HepG2 (cell line): ENCODE data around the gene TMEM182. TPM values are rescaled to one million over a fixed set of nuclear protein-coding genes. Genes with fewer than 3 reads are reported as not detected.

ENCODE experiments used
- HDAC1 ChIP-seq: sonication (generic); formaldehyde crosslinking; IDR thresholded peaks from 2 replicates; pipeline ENCODE4 v1.5.1; 2020; ENCODE audit warnings: mild to moderate bottlenecking, missing genetic modification reagents
- HMG20B ChIP-seq: conservative IDR thresholded peaks from 2 replicates; pipeline ENCODE4 v1.6.1; 2016; ENCODE audit warnings: missing genetic modification reagents, missing compliant biosample characterization
- KLF13 ChIP-seq: sonication (generic); formaldehyde crosslinking; IDR thresholded peaks from 2 replicates; pipeline ENCODE4 v1.4.0; 2020; ENCODE audit warnings: mild to moderate bottlenecking, missing genetic modification reagents
- MED13 ChIP-seq: sonication (generic); formaldehyde crosslinking; IDR thresholded peaks from 2 replicates; pipeline ENCODE4 v1.5.0; 2020; ENCODE audit warnings: missing genetic modification reagents
- MXD4 ChIP-seq: IDR thresholded peaks from 2 replicates; pipeline ENCODE4 v1.6.1; 2016; ENCODE audit warnings: mild to moderate bottlenecking, missing biosample characterization, missing genetic modification reagents
- NFIC ChIP-seq: IDR thresholded peaks from 2 replicates; pipeline ENCODE4 v1.6.1; 2012; ENCODE audit warnings: mild to moderate bottlenecking, low read length, inconsistent platforms
- PCBP2 ChIP-seq: fragments of 200-400 bp; formaldehyde crosslinking; optimal IDR thresholded peaks from 2 replicates; pipeline ENCODE3; 2018; ENCODE audit warnings: low read length, low read depth; ENCODE audit not compliant: poor library complexity, severe bottlenecking
- PREB ChIP-seq: sonication (generic); formaldehyde crosslinking; IDR thresholded peaks from 2 replicates; pipeline ENCODE4 v1.4.0; 2020; ENCODE audit warnings: missing genetic modification reagents
- SMARCC2 ChIP-seq: fragments of 450-650 bp; IDR thresholded peaks from 2 replicates; pipeline ENCODE4 v1.6.1; 2017; ENCODE audit warnings: antibody characterized with exemption, mild to moderate bottlenecking
- SP5 ChIP-seq: IDR thresholded peaks from 2 replicates; pipeline ENCODE4 v1.6.1; 2016; ENCODE audit warnings: low read depth, borderline replicate concordance
- SRSF4 ChIP-seq: fragments of 200-400 bp; formaldehyde crosslinking; IDR thresholded peaks from one replicate; pipeline ENCODE4 v1.6.1; 2018; ENCODE audit warnings: mild to moderate bottlenecking, low read depth, low read length, moderate library complexity; ENCODE audit not compliant: poor library complexity, severe bottlenecking
- ZNF207 ChIP-seq: fragments of 450-650 bp; IDR thresholded peaks from 2 replicates; pipeline ENCODE4 v1.6.1; 2016; ENCODE audit warnings: antibody characterized with exemption, borderline replicate concordance
- ZNF550 ChIP-seq: sonication (generic); formaldehyde crosslinking; IDR thresholded peaks from 2 replicates; pipeline ENCODE4 v1.4.0; 2020; ENCODE audit warnings: mild to moderate bottlenecking, missing genetic modification reagents, borderline replicate concordance
- ZNF597 ChIP-seq: sonication (generic); formaldehyde crosslinking; IDR thresholded peaks from 2 replicates; pipeline ENCODE4 v1.5.0; 2020; ENCODE audit warnings: missing genetic modification reagents
- ZNF713 ChIP-seq: sonication (generic); formaldehyde crosslinking; IDR thresholded peaks from 2 replicates; pipeline ENCODE4 v1.4.0; 2020; ENCODE audit warnings: mild to moderate bottlenecking, missing genetic modification reagents
- ZNF841 ChIP-seq: sonication (generic); formaldehyde crosslinking; IDR thresholded peaks from 2 replicates; pipeline ENCODE4 v1.8.1; 2023; ENCODE audit warnings: missing genetic modification reagents, borderline replicate concordance
- ZSCAN25 ChIP-seq: sonication (generic); formaldehyde crosslinking; IDR thresholded peaks from 2 replicates; pipeline ENCODE4 v1.8.0; 2022; ENCODE audit warnings: mild to moderate bottlenecking, missing genetic modification reagents
- polyA plus RNA-seq, 8 experiments: library from polyadenylated mRNA; depleted of rRNA in 3 of 8; stranded (reverse) in 7 of 8; unstranded in 1 of 8; fragments of >200 nt; fragmentation: Illumina TruSeq in 4 of 8; extraction: Trizol in 4 of 8; gene quantifications; 2 replicates each; pipeline versions ENCODE4 v1.2.1 to v1.2.3, GENCODE V29; 2011 to 2016; ENCODE audit warnings: low read depth in 4 of 8, missing spikeins in 1 of 8, mixed read lengths in 1 of 8; ENCODE audit not compliant: insufficient read depth in 1 of 8
- total RNA-seq, 5 experiments: library from RNA; depleted of rRNA; stranded (reverse); fragments of >200 nt; fragmentation: Illumina TruSeq; extraction: Trizol; gene quantifications; 2 replicates each; pipeline ENCODE4 v1.2.3, GENCODE V29; 2016; ENCODE audit warnings: low read depth in 1 of 5
- TF ChIP-seq, protein P1 (sequence below): sonication (generic); formaldehyde crosslinking; IDR thresholded peaks from 2 replicates; pipeline ENCODE4 v1.4.0; 2020; ENCODE audit warnings: low read depth, missing genetic modification reagents
- TF ChIP-seq, protein P2 (sequence below): sonication (generic); formaldehyde crosslinking; IDR thresholded peaks from 2 replicates; pipeline ENCODE4 v1.5.0; 2020; ENCODE audit warnings: mild to moderate bottlenecking, missing genetic modification reagents
- TF ChIP-seq, protein P3 (sequence below): sonication (generic); formaldehyde crosslinking; IDR thresholded peaks from 2 replicates; pipeline ENCODE4 v1.5.0; 2020; ENCODE audit warnings: missing genetic modification reagents, mild to moderate bottlenecking, borderline replicate concordance

Gene TMEM182
- total and polyA plus RNA-seq, 2 of the 13 experiments (the other 11 are each of a cell fraction or from before 2014, with no cell fraction given), result 8.7 to 8.9 TPM

GRCh38 chr2:102724016-102724490 lies 37.8 kb upstream of the TMEM182 start (continued):
- TF ChIP-seq, protein P1, sequence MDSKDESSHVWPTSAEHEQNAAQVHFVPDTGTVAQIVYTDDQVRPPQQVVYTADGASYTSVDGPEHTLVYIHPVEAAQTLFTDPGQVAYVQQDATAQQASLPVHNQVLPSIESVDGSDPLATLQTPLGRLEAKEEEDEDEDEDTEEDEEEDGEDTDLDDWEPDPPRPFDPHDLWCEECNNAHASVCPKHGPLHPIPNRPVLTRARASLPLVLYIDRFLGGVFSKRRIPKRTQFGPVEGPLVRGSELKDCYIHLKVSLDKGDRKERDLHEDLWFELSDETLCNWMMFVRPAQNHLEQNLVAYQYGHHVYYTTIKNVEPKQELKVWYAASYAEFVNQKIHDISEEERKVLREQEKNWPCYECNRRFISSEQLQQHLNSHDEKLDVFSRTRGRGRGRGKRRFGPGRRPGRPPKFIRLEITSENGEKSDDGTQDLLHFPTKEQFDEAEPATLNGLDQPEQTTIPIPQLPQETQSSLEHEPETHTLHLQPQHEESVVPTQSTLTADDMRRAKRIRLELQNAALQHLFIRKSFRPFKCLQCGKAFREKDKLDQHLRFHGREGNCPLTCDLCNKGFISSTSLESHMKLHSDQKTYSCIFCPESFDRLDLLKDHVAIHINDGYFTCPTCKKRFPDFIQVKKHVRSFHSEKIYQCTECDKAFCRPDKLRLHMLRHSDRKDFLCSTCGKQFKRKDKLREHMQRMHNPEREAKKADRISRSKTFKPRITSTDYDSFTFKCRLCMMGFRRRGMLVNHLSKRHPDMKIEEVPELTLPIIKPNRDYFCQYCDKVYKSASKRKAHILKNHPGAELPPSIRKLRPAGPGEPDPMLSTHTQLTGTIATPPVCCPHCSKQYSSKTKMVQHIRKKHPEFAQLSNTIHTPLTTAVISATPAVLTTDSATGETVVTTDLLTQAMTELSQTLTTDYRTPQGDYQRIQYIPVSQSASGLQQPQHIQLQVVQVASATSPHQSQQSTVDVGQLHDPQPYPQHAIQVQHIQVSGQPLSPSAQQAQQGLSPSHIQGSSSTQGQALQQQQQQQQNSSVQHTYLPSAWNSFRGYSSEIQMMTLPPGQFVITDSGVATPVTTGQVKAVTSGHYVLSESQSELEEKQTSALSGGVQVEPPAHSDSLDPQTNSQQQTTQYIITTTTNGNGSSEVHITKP (CRISPR knock-in tag), result peak; percentile 56; the same call in 1 of the 2 replicates
- TF ChIP-seq KLF13, result no peak
- peak; percentile 60; the same call in 1 of the 2 replicates for TF ChIP-seq SP5
- TF ChIP-seq MXD4 (CRISPR knock-in tag), result peak; percentile 64; the same call in 1 of the 2 replicates
- TF ChIP-seq ZSCAN25 (CRISPR knock-in tag), result peak; percentile 73; the same call in 1 of the 2 replicates
- TF ChIP-seq HMG20B (CRISPR knock-in tag), result peak; percentile 83
- no peak for TF ChIP-seq PREB (CRISPR knock-in tag)
- TF ChIP-seq, protein P2, sequence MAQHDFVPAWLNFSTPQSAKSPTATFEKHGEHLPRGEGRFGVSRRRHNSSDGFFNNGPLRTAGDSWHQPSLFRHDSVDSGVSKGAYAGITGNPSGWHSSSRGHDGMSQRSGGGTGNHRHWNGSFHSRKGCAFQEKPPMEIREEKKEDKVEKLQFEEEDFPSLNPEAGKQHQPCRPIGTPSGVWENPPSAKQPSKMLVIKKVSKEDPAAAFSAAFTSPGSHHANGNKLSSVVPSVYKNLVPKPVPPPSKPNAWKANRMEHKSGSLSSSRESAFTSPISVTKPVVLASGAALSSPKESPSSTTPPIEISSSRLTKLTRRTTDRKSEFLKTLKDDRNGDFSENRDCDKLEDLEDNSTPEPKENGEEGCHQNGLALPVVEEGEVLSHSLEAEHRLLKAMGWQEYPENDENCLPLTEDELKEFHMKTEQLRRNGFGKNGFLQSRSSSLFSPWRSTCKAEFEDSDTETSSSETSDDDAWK, result no peak
- TF ChIP-seq ZNF207, result no peak
- TF ChIP-seq SRSF4, result no peak
- no peak for TF ChIP-seq MED13 (CRISPR knock-in tag)
- TF ChIP-seq, protein P3, sequence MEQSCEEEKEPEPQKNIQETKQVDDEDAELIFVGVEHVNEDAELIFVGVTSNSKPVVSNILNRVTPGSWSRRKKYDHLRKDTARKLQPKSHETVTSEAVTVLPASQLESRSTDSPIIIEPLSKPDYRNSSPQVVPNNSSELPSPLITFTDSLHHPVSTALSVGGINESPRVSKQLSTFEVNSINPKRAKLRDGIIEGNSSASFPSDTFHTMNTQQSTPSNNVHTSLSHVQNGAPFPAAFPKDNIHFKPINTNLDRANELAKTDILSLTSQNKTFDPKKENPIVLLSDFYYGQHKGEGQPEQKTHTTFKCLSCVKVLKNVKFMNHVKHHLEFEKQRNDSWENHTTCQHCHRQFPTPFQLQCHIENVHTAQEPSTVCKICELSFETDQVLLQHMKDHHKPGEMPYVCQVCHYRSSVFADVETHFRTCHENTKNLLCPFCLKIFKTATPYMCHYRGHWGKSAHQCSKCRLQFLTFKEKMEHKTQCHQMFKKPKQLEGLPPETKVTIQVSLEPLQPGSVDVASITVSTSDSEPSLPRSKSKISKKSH, result no peak
- TF ChIP-seq ZNF550 (CRISPR knock-in tag), result no peak
- no peak for TF ChIP-seq ZNF597 (CRISPR knock-in tag)
- no peak for TF ChIP-seq SMARCC2
- TF ChIP-seq PCBP2, result no peak
- TF ChIP-seq ZNF841 (CRISPR knock-in tag), result no peak
- peak; percentile 73 for TF ChIP-seq NFIC
- TF ChIP-seq ZNF713 (CRISPR knock-in tag), result no peak
- TF ChIP-seq HDAC1 (CRISPR knock-in tag), result peak; percentile 88
